T-helper 1 cell treated with Interleukin-12 subunit alpha and Interleukin-12 subunit beta and Interleukin-4 antibody, amounts not matched to agents 30 μg/mL and 1 μg/mL, for 36 hours (primary cell): Measurements from ENCODE around the gene ECM2.
"Not testable (repeated sequence)": the region's sequence is repeated elsewhere in the genome, so short reads cannot be mapped to it uniquely, and the experiment has no call there.

Source experiments
- H3K27ac Mint-ChIP-seq: one replicate; pipeline ENCODE4 v1.8.0; 2021; ENCODE audit warnings: mild to moderate bottlenecking, mixed read lengths
- H3K27me3 Mint-ChIP-seq: one replicate; pipeline ENCODE4 v1.8.0; 2021; ENCODE audit warnings: low read depth, mixed read lengths
- H3K36me3 Mint-ChIP-seq: one replicate; pipeline ENCODE4 v1.8.0; 2021; ENCODE audit warnings: low read depth, mixed read lengths
- H3K4me1 Mint-ChIP-seq: one replicate; pipeline ENCODE4 v1.8.0; 2021; ENCODE audit warnings: low read depth, mixed read lengths
- H3K4me3 Mint-ChIP-seq: one replicate; pipeline ENCODE4 v1.8.0; 2021; ENCODE audit warnings: mild to moderate bottlenecking, moderate library complexity, mixed read lengths
- H3K9me3 Mint-ChIP-seq: one replicate; pipeline ENCODE4 v1.8.0; 2021; ENCODE audit warnings: mixed read lengths

ECM2 gene

DNA sequence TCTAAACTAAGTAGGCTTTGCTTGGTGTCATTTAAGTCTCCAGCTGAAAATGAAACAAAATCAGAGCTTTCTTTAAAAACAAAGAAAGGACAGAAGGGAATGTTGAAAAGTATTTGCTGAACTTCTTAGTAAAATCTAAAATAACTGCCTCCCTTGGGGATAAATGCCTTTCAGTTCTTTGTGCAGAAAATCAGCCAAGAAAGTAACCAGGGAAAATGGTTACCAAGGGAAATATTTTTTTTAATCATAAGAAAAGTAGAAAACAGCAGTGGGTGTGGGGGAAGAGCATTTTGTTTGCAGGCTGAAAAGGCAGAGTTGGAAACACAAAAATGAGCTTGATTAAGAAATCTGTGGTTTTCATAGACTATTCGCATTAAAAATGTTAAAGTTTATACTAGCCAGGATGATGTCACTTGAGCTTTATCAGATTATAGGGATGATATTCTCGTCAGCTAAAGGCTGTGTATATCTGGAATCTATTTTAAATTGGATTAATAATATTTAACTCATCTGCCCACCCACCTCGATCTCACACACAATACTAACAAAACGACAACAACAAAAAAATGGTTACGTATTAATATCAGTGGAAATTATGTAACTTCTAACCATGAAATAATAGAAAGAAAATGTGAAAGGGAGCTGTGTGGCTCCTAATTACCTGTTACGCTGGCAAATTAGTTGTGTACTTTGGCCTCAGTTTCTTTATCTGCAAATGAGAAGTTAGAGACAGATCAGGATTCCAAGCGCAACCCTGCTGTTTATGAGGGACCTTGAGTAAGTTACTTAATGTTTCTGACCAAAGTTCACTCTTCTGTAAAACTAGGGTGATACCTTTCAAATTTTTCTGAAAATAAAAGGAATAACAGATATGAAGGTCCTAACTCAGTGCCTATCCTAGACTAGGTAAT, at the start of gene ECM2:
TSS of gene ECM2 (minus strand) at position 51 of the 911 bp plus-strand sequence. CDS start 13,124 bp downstream, outside the sequence.
- no peak within 1 kb of the TSS for H3K4me3 Mint-ChIP-seq
- peaks cover 4% of the 10 kb centered on the region for H3K4me1 Mint-ChIP-seq
- H3K27me3 Mint-ChIP-seq, result no peaks in the 10 kb centered on the region
- H3K27ac Mint-ChIP-seq, result no peak within 1 kb of the TSS
- no peaks in the 10 kb centered on the region for H3K36me3 Mint-ChIP-seq
- H3K9me3 Mint-ChIP-seq, result no peaks in the 10 kb centered on the region

DNA sequence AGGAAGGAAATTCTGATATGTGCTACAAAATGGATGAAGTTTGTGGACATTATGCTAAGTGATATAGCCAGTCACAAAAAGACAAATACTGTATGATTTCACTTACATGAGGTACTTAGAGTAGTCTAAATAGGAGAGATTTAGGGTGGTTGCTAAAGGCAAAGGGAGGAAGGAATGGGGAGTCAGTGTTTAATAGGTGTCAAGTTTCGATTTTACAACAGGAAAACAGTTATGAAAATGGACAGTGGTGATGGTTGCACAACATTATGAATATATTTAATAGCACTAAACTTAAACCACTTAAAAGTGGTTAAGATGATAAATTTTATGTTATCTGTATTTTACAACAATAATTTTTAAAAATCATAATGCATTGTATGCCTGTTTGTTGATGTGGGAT, 40.4 kb upstream of the ECM2 start:
- Mint-ChIP-seq H3K36me3 (peaks cover 2% of the 10 kb centered on the region), H3K4me3 (no peak overlapping the region), H3K27ac (no peak overlapping the region), H3K4me1 (no peaks in the 10 kb centered on the region), H3K9me3 (peaks cover 10% of the 10 kb centered on the region), H3K27me3 (no peaks in the 10 kb centered on the region)

DNA sequence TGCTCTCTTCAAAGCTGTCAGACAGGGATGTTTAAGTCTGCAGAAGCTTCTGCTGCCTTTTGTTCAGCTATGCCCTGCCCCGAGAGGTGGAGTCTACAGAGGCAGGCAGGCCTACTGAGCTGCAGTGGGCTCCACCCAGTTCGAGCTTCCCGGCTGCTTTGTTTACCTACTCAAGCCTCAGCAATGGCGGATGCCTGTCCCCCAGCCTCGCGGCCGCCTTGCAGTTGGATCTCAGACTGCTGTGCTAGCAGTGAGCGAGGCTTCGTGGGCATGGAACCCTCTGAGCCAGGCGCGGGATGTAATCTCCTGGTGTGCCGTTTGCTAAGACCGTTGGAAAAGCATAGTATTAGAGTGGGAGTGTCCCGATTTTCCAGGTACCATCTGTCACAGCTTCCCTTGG, 37.8 kb upstream of the ECM2 start:
- not testable (repeated sequence) for H3K27me3 Mint-ChIP-seq, H3K4me3 Mint-ChIP-seq, H3K9me3 Mint-ChIP-seq, H3K36me3 Mint-ChIP-seq, H3K4me1 Mint-ChIP-seq, H3K27ac Mint-ChIP-seq

DNA sequence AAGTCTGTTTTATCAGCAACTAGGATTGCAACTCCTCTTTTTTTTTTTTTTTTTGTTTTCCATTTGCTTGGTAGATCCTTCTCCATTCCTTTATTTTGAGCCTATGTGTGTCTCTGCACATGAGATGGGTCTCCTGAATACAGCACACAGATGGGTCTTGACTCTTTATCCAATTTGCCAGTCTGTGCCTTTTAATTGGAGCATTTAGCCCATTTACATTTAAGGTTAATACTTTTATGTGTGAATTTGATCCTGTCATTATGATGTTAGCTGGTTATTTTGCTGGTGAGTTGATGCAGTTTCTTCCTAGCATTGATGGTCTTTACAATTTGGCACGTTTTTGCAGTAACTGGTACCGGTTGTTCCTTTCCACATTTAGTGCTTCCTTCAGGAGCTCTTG, 36.1 kb upstream of the ECM2 start:
- H3K36me3 Mint-ChIP-seq, H3K27ac Mint-ChIP-seq, H3K4me3 Mint-ChIP-seq, H3K4me1 Mint-ChIP-seq, H3K27me3 Mint-ChIP-seq, H3K9me3 Mint-ChIP-seq: not testable (repeated sequence)

DNA sequence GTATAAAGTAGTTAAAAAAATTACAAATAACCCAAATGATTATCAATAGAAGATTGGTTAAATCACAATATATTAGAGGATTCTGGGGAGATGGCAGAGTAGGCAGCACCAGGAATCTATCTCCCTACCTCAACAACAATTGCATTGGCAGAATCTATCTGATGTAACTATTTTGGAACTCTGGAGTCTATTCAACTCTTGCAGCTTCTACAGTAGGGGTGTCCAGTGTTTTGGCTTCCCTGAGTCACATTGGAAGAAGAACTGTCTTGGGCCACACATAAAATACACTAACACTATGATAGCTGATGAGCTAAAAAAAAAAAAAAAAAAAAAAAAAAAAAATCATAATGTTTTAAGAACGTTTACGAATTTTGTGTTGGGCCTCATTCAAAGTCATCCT, 29.2 kb upstream of the ECM2 start:
- Mint-ChIP-seq H3K36me3 (peaks cover 3% of the 10 kb centered on the region), H3K9me3 (peaks cover 5% of the 10 kb centered on the region), H3K27me3 (no peaks in the 10 kb centered on the region), H3K4me3 (no peak overlapping the region), H3K4me1 (peaks cover 2% of the 10 kb centered on the region), H3K27ac (no peak overlapping the region)

DNA sequence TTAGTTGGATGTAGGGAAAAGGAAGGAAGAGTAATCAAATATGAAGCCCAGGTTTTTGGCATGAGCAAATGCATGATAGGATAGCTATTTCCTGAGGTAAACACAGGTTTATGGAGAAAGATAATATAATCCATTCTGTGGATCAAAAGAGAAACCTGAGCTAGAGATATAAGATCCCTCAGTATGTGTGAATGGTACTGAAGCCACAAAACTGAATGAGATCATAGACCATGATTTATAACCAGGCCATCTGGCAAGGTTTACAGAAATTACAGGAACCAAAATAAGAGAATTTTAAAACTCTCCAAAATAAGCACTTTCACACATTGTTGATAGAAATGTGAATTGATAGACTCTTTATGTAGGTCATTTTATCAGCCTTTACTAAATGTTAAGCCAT, 28.7 kb upstream of the ECM2 start:
- H3K27ac Mint-ChIP-seq, result no peak overlapping the region
- peaks cover 2% of the 10 kb centered on the region for H3K4me1 Mint-ChIP-seq
- H3K4me3 Mint-ChIP-seq, result no peak overlapping the region
- H3K27me3 Mint-ChIP-seq, result no peaks in the 10 kb centered on the region
- H3K36me3 Mint-ChIP-seq, result peaks cover 3% of the 10 kb centered on the region
- peaks cover 5% of the 10 kb centered on the region for H3K9me3 Mint-ChIP-seq

DNA sequence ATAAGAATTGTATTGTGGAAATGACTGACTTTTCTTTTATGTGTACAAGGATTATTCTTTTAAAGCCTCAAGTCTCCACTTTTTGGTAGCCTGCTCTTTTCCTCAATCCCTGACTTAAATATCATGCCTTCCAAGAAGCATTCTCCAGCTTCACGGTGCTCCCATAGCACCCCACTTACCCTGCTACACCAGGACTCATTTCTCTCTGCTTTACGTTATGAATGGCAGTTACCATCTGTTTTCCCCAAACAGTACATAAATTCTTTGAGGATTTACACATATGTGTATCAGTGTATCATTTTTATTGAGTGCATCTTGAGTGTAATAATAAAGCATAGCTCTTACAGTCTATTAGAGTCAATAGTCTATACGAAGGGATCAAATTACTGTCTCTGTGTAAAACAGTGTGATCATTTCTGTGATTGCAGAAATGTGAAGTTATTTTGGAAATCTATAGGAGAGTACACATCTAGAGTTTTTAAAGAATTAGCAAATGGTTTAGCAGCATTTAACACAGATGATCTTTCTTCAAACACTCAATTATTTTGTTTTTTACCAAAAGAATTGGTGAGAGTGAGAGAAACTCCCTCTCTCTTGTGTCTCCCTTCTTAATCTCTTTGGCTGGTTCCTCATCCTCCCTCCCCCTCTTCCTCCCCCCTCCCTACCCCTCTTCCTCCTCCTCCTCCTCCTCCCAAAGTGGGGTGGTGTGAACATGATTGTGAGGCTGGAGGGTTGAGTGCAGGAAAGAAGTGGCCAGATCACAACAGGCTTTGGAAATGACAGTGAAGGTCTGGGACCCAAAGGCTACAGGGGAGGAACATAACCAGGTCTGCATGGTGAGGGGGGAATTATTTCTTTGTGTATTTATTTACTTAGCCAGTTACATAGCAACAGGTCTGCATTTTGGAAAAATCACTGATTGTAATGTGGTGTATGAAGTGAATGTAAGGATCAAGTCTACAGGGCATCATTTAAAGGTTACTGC, 27.6 kb upstream of the ECM2 start:
- Mint-ChIP-seq H3K4me1 (peaks cover 2% of the 10 kb centered on the region), H3K27me3 (no peaks in the 10 kb centered on the region), H3K27ac (no peak overlapping the region), H3K4me3 (no peak overlapping the region), H3K36me3 (peaks cover 3% of the 10 kb centered on the region), H3K9me3 (peaks cover 5% of the 10 kb centered on the region)

DNA sequence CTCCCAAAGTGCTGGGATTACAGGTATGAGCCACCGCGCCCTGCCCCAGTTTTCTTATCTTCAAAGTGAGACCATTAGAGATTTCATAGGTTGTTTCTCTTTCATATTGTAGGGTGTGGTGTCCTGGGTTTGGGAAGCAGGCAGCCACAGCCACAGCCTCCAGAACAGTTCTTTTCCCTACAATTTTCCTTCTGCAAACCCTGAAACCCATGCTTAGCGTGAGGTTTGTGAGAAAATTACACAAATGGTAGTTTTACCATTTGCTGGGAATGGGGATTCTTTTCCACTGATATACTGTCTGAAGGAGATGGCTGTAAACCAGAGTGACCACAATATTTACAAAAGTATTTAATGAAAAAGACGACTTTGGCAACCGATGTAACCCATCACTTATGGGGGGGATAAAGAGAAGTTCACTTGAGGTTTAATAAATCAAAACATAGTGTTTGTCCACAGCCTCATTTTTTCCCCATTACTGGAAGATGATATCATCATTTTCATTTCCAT, 26.7 kb upstream of the ECM2 start:
- no peak overlapping the region for H3K4me3 Mint-ChIP-seq
- peaks cover 5% of the 10 kb centered on the region for H3K9me3 Mint-ChIP-seq
- H3K36me3 Mint-ChIP-seq, result peaks cover 8% of the 10 kb centered on the region
- H3K4me1 Mint-ChIP-seq, result peaks cover 2% of the 10 kb centered on the region
- no peaks in the 10 kb centered on the region for H3K27me3 Mint-ChIP-seq
- no peak overlapping the region for H3K27ac Mint-ChIP-seq

DNA sequence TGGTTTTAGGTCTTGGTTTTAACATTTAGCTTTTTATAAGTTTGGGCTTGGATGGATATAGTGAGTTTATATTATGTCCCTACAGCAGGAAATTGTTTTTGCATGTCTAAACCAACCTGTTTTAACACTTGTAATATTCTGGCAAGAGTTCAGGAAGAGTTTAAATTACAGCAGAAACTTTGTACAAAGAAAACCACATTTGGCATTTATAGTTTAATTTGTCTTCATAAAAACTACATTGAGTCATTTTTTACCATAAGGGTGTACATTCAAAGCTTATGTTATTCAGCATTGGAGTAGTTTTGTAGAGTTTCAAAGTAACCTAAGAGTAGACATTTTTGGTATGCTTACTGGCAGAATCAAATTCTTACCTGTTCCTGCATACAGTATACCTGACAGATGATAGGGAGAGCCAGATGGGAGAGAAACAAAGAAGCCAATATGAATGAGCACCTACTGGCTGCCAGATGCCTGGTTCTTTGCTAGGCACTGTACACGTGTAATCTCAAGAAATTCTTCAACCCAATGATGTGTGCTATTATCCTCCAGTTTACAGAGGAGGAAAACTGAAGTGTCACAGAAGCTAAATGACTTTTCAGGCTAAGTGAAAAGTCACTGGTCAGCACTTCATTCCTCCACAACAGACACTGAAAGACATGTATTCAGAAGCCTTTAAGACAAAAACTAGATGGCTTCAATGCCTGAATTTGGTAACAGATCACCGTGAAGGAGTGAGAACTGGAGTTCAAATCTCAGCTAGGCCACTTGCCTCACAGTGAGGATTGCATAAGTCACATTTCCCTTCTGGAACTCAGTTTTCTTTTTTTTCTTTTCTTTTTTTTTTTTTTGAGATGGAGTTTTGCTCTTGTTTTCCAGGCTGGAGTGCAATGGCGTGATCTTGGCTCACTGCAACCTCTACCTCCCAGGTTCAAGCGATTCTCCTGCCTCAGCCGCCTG, 25.9 kb upstream of the ECM2 start:
- Mint-ChIP-seq H3K9me3 (peaks cover 5% of the 10 kb centered on the region), H3K27ac (no peak overlapping the region), H3K36me3 (peaks cover 8% of the 10 kb centered on the region), H3K27me3 (no peaks in the 10 kb centered on the region), H3K4me3 (no peak overlapping the region), H3K4me1 (peaks cover 2% of the 10 kb centered on the region)

DNA sequence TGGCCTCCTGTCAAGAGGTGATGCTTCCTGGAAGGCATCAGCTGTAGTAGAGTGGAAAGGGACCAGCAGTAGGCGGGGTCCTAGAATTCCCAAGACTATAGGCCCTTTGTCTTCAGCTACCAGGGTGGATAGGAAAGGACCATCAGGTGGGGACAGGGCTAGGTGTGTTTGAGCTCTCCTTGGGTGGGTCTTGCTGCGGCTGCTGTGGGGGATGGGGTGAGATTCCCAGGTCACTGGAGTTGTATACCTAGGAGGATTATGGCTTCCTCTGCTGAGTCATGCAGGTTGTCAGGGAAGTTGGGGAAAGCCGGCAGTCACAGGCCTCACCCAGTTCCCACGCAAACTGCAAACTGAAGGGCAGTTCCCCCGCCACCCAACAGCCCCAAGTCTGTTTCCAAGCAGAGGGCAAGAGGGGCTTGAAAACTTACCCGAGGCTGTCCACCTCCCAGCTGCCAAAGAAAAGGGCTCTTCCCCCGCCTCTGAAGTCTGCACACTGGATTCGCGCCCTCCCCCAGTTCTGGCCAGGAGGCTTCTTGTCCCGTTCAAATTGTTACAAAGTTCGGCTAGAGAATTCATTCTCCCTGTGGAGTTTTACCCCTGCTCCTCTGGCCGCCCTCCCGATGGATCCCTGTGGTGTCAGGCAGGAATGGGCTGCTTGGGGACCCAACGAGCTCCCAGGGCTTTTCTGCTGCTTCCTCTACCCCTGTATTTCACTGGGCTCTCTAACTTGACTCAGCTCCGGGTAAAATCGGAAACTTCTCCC, 23.0 kb upstream of the ECM2 start:
- no peaks in the 10 kb centered on the region for H3K27me3 Mint-ChIP-seq
- H3K9me3 Mint-ChIP-seq, result no peaks in the 10 kb centered on the region
- no peak overlapping the region for H3K4me3 Mint-ChIP-seq
- H3K4me1 Mint-ChIP-seq, result peaks cover 8% of the 10 kb centered on the region
- H3K36me3 Mint-ChIP-seq, result peaks cover 8% of the 10 kb centered on the region
- H3K27ac Mint-ChIP-seq, result no peak overlapping the region

DNA sequence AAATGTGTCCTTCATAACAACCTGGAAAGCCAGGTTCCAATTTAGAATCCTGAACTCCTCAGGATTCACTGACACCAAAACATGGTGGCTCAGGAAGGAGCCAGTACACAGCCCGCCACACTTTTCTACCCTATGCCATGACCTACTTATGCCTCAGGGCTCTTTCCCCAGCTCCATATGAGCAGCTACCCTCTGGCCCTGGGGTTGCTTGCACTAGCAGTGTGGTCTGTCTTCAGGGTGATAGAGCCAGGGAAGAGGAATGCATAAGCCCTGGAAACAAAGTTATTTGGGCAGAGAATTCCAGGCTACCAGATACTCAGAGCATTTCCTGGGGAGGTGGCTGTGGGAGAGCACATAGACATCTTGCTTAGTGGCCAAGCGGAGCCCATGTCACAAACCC, 15.0 kb upstream of the ECM2 start:
- Mint-ChIP-seq H3K36me3 (peaks cover 4% of the 10 kb centered on the region), H3K27me3 (no peaks in the 10 kb centered on the region), H3K27ac (no peak overlapping the region), H3K4me3 (no peak overlapping the region), H3K4me1 (peaks cover 4% of the 10 kb centered on the region), H3K9me3 (peaks cover 4% of the 10 kb centered on the region)

DNA sequence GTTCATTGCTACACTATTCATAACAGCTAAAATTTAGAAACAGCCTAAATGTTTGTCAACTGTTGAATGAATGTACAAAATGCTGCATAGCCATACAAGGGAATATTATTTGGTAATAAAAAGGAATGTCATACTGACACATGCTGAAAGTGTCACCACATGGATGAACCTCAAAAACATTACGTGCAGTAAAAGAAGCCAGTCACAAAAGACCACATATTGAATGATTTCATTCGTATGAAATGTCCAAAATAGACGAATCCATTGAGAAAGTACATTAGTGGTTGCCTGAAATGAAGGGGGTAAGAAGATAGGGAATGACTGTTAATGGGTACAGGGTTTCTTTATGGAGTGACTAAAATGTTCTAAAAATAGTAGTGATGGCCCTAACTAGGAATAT, 11.6 kb upstream of the ECM2 start:
- no peak overlapping the region for H3K4me3 Mint-ChIP-seq
- H3K9me3 Mint-ChIP-seq, result peaks cover 7% of the 10 kb centered on the region
- H3K36me3 Mint-ChIP-seq, result peaks cover 3% of the 10 kb centered on the region

DNA sequence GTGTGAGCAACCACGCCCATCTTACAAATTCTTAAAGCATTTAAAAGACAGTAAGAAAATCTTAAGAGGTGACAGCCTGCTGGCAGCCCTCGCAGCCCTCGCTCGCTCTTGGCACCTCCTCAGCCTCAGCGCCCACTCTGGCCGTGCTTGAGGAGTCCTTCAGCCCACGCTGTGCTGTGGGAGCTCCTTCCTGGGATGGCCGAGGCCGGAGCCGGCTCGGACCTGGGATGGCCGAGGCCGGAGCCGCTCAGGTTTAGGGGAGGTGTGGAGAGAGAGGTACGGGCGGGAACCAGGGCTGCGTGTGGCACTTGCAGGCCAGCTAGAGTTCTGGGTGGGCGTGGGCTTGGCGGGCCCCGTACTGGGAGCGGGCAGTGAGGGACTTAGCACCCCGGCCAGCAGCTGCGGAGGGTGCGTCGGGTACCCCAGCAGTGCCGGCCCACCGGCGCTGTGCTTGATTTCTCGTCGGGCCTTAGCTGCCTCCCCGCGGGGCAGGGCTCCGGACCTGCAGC, 9.3 kb upstream of the ECM2 start:
- no peaks in the 10 kb centered on the region for H3K27me3 Mint-ChIP-seq
- no peak overlapping the region for H3K4me3 Mint-ChIP-seq
- peaks cover 3% of the 10 kb centered on the region for H3K36me3 Mint-ChIP-seq
- no peak overlapping the region for H3K27ac Mint-ChIP-seq
- H3K4me1 Mint-ChIP-seq, result no peaks in the 10 kb centered on the region
- peaks cover 7% of the 10 kb centered on the region for H3K9me3 Mint-ChIP-seq

More for the DNA sequence above, 11.6 kb upstream of the ECM2 start:
- no peaks in the 10 kb centered on the region for H3K4me1 Mint-ChIP-seq
- H3K27ac Mint-ChIP-seq, result no peak overlapping the region
- H3K27me3 Mint-ChIP-seq, result no peaks in the 10 kb centered on the region
